ENCODE measurements around the gene SIX3. TPM values are rescaled to one million over a fixed set of nuclear protein-coding genes. Genes with fewer than 3 reads are reported as not detected.

The SIX3 gene
- total and polyA plus RNA-seq, 7 donors = not detected

DNA sequence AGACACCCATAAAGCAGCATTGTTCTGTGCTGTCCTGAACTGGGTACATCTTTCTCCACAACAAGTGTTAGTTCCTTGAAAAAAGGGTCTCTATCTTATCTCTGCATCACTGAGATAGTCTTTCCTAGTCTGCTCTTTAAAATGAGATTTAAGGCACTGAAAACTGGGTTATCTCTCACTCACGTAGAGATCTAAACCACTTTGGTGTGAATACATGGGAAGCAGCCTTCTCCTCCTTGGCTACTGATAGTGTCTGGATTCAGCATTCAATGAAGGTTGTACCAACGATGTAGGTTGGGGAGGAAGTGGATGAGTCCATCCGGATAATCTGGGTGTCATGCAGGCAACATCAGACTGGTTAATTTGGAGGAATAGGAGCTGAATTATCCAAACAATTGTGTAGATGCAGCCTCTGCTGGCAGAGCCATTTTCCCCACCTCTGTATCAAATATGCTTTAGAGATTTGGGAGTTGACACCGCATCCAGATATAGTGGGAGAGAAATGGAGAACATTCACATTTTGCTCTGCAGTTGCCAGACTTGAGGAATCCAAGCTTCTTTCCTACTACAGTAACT, 15.9 kb upstream of the SIX3 start:
- DNase-seq = no peak
- no peak overlapping the region for H3K4me3 ChIP-seq
- no peak overlapping the region for H3K27ac ChIP-seq
- intact Hi-C loops (cut with DNase I) = no loop called here
- TF ChIP-seq POLR2A (IDR thresholded peaks at IDR 0.05) = no peak
- TF ChIP-seq POLR2AphosphoS5 (IDR thresholded peaks at IDR 0.05) = no peak
- TF ChIP-seq, protein P1, sequence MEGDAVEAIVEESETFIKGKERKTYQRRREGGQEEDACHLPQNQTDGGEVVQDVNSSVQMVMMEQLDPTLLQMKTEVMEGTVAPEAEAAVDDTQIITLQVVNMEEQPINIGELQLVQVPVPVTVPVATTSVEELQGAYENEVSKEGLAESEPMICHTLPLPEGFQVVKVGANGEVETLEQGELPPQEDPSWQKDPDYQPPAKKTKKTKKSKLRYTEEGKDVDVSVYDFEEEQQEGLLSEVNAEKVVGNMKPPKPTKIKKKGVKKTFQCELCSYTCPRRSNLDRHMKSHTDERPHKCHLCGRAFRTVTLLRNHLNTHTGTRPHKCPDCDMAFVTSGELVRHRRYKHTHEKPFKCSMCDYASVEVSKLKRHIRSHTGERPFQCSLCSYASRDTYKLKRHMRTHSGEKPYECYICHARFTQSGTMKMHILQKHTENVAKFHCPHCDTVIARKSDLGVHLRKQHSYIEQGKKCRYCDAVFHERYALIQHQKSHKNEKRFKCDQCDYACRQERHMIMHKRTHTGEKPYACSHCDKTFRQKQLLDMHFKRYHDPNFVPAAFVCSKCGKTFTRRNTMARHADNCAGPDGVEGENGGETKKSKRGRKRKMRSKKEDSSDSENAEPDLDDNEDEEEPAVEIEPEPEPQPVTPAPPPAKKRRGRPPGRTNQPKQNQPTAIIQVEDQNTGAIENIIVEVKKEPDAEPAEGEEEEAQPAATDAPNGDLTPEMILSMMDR (IDR thresholded peaks at IDR 0.05) = no peak
- no peak for TF ChIP-seq EP300 (IDR thresholded peaks at IDR 0.05)
- 25 to 29% methylated on average over 4 of the region's 4 CpGs for WGBS, 2 donors
- no peaks in the 10 kb centered on the region for H3K36me3 ChIP-seq
- H3K9me3 ChIP-seq = no peaks in the 10 kb centered on the region
- peaks cover 0 to 26% (median 20%) of the 10 kb centered on the region in 4 donors for H3K4me1 ChIP-seq
- H3K27me3 ChIP-seq = peaks cover 45 to 93% (median 78%) of the 10 kb centered on the region in 3 donors

DNA sequence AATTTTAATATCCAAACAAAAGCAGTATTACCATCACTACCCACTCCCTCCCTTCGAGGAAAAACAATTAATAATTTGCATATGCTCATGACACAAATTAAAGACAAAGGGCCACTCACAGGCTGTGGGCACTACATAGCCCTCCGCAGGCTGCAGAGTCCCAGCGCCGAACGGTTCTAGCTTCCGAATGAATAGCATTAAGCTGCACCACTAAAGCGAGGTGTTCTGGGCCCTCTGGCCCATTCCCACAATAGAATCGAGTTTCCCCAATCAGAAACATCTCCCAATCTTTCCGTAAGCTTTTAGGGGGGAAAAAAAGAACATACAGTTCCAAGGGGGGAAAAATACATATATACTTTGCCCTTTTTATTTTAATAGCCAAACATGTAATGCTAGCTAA, 14.5 kb upstream of the SIX3 start:
- 16 to 34% methylated on average over 9 of the region's 9 CpGs for WGBS, 2 donors
- no peak overlapping the region for H3K4me3 ChIP-seq
- H3K27me3 ChIP-seq = peaks cover 46 to 94% (median 83%) of the 10 kb centered on the region in 3 donors
- H3K27ac ChIP-seq = no peak overlapping the region
- H3K9me3 ChIP-seq = no peaks in the 10 kb centered on the region
- peaks cover 0 to 26% (median 20%) of the 10 kb centered on the region in 4 donors for H3K4me1 ChIP-seq
- no peak for DNase-seq
- no peaks in the 10 kb centered on the region for H3K36me3 ChIP-seq
- intact Hi-C loops (cut with DNase I) = no loop called here
- TF ChIP-seq POLR2A (IDR thresholded peaks at IDR 0.05) (no peak), EP300 (IDR thresholded peaks at IDR 0.05) (no peak), POLR2AphosphoS5 (IDR thresholded peaks at IDR 0.05) (no peak)
- TF ChIP-seq, protein P1 (IDR thresholded peaks at IDR 0.05) = no peak

DNA sequence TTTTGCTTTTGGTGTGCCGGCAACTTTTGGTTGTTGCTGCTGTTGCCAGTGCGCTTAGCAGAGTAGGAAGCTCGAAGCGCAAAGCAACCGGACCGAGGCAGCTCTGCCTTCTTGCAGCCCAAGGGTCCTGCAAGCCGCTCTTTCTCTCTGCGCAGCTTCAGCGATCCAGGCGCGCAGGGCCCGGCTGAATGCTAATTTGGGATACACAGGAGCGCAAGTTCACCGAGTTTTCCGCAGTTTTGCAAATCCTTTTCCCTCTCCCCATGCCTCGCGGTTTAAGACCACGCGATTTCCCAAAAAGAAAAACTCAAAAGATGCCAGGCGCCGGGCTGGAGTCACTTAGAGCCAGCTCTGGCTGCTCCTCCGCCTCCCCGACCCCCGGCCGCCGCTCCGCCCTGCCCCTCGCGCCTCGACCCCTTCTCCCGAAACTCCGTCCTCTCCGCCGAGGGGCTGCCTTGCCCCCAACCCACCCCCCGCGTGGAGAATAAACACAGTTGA, 13.5 kb upstream of the SIX3 start:
- Histone ChIP-seq H3K27ac (no peak overlapping the region), H3K9me3 (no peaks in the 10 kb centered on the region), H3K4me1 (peaks cover 0 to 32% (median 20%) of the 10 kb centered on the region in 4 donors), H3K27me3 (peaks cover 49 to 96% (median 92%) of the 10 kb centered on the region in 3 donors), H3K36me3 (no peaks in the 10 kb centered on the region), H3K4me3 (peak overlapping the region in 2 of 4 donors; percentile 34 to 35)
- TF ChIP-seq POLR2A (IDR thresholded peaks at IDR 0.05) (no peak), POLR2AphosphoS5 (IDR thresholded peaks at IDR 0.05) (no peak)
- intact Hi-C loops (cut with DNase I) = no loop called here
- no peak for DNase-seq
- WGBS, 2 donors = 7 to 11% methylated on average over 36 of the region's 36 CpGs

DNA sequence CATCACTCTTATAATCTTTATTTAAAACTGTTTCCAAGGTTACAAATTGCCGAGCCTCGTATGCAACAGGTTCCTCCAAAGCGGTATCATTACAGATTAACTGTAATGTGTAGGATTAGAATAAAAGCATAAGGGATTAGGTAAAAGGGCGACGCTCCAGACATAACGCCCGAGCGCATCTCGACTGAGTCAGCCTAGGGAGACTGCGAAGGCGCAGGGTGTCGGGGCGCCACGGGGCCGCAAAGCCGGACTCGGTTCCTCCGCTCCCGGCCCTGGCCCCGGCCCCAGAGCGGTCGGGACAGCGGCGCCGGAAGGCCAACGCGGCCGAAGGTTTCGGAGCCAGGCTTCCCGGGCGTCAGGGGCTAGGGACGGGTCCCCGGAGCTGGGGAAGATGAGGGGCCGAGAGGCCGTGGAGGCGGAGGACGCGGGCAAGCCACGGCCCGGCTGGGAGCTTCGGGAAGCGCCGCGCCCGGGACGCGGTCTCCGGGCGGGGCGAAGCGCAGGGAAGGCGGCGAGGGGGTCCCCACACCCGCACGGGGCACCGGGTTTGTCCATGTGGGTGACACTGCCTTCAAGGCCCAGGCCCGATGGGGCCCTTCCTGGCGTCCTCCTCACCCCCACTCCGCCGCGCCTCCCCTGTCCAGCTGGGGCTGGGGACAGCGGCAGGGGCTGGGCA, 12.9 kb upstream of the SIX3 start:
- peak overlapping the region in 3 of 4 donors; percentile 20 to 35 (median 34) for H3K4me3 ChIP-seq

More for the DNA sequence above, 12.9 kb upstream of the SIX3 start:
- no peak for DNase-seq
- Histone ChIP-seq H3K27me3 (peaks cover 53 to 98% (median 92%) of the 10 kb centered on the region in 3 donors), H3K4me1 (peaks cover 0 to 38% (median 21%) of the 10 kb centered on the region in 4 donors), H3K27ac (no peak overlapping the region), H3K36me3 (no peaks in the 10 kb centered on the region), H3K9me3 (no peaks in the 10 kb centered on the region)
- WGBS, 2 donors = 2 to 4% methylated on average over 62 of the region's 62 CpGs
- TF ChIP-seq POLR2AphosphoS5 (IDR thresholded peaks at IDR 0.05) = no peak
- no peak for TF ChIP-seq EP300 (IDR thresholded peaks at IDR 0.05)
- no peak for TF ChIP-seq POLR2A (IDR thresholded peaks at IDR 0.05)
- TF ChIP-seq, protein P1 (IDR thresholded peaks at IDR 0.05) = no peak
- intact Hi-C loops (cut with DNase I) = no loop called here
